ENCODE data around the gene EGFR. TPM values are rescaled to one million over a fixed set of nuclear protein-coding genes. Genes with fewer than 3 reads are reported as not detected.

EGFR gene
- total RNA-seq, 1 donor, result under 0.01 TPM

GRCh38 chr7:55120501-55121198 is 101.8 kb downstream of the EGFR start:
- DNase-seq (ENCODE audit: low read depth in 2 of 3, low spot score in 2 of 3), result no peak

GRCh38 chr7:55121249-55121648 is 102.4 kb downstream of the EGFR start:
- no peak for DNase-seq (ENCODE audit: low read depth in 2 of 3, low spot score in 2 of 3)

- DNase-seq (ENCODE audit: low read depth in 2 of 3, low spot score in 2 of 3), result no peak
Measured at GRCh38 chr7:55122263-55122662, 103.4 kb downstream of the EGFR start.

GRCh38 chr7:55124989-55125875 is 106.4 kb downstream of the EGFR start:
- DNase-seq (ENCODE audit: low read depth in 2 of 3, low spot score in 2 of 3), result no peak

- DNase-seq (ENCODE audit: low read depth in 2 of 3, low spot score in 2 of 3), result no peak
Measured at GRCh38 chr7:55127135-55127551, 108.3 kb downstream of the EGFR start.

GRCh38 chr7:55127622-55128081 is 108.8 kb downstream of the EGFR start:
- no peak for DNase-seq (ENCODE audit: low read depth in 2 of 3, low spot score in 2 of 3)

- DNase-seq (ENCODE audit: low read depth in 2 of 3, low spot score in 2 of 3), result no peak
Measured at GRCh38 chr7:55128693-55129394, 110.0 kb downstream of the EGFR start.

- DNase-seq (ENCODE audit: low read depth in 2 of 3, low spot score in 2 of 3), result no peak
Measured at GRCh38 chr7:55129541-55130394, 111.0 kb downstream of the EGFR start.

- DNase-seq (ENCODE audit: low read depth in 2 of 3, low spot score in 2 of 3), result no peak
Measured at GRCh38 chr7:55130395-55131141, 111.8 kb downstream of the EGFR start.

- DNase-seq (ENCODE audit: low read depth in 2 of 3, low spot score in 2 of 3), result no peak
Measured at GRCh38 chr7:55131142-55131929, 112.5 kb downstream of the EGFR start.

- no peak for DNase-seq (ENCODE audit: low read depth in 2 of 3, low spot score in 2 of 3)
Measured at GRCh38 chr7:55132550-55132889, 113.7 kb downstream of the EGFR start.

- DNase-seq (ENCODE audit: low read depth in 2 of 3, low spot score in 2 of 3), result no peak
Measured at GRCh38 chr7:55132890-55133551, 114.2 kb downstream of the EGFR start.

- DNase-seq (ENCODE audit: low read depth in 2 of 3, low spot score in 2 of 3), result no peak
Measured at GRCh38 chr7:55133630-55134358, 115.0 kb downstream of the EGFR start.

- no peak for DNase-seq (ENCODE audit: low read depth in 2 of 3, low spot score in 2 of 3)
Measured at GRCh38 chr7:55134359-55134725, 115.5 kb downstream of the EGFR start.

- DNase-seq (ENCODE audit: low read depth in 2 of 3, low spot score in 2 of 3), result no peak
Measured at GRCh38 chr7:55134786-55135185, 116.0 kb downstream of the EGFR start.

GRCh38 chr7:55135462-55135861 is 116.6 kb downstream of the EGFR start:
- no peak for DNase-seq (ENCODE audit: low read depth in 2 of 3, low spot score in 2 of 3)

- DNase-seq (ENCODE audit: low read depth in 2 of 3, low spot score in 2 of 3), result no peak
Measured at GRCh38 chr7:55138663-55139062, 119.8 kb downstream of the EGFR start.
